Measurements from ENCODE around the gene TAF3. TPM values are rescaled to one million over a fixed set of nuclear protein-coding genes. Genes with fewer than 3 reads are reported as not detected.

Gene TAF3
- total RNA-seq, 1 experiment from 2014 or later, result 14.5 TPM

GRCh38 chr10:7937315-7937945, 119.1 kb downstream of the TAF3 start:
- Mint-ChIP-seq H3K4me3 (ENCODE audit: low read depth, unreplicated experiment) (no peak overlapping the region), H3K9me3 (ENCODE audit: low read depth, unreplicated experiment) (no peaks in the 10 kb centered on the region), H3K4me1 (ENCODE audit: low read depth, unreplicated experiment) (peaks cover 2% of the 10 kb centered on the region), H3K36me3 (ENCODE audit: insufficient read depth, unreplicated experiment) (no peaks in the 10 kb centered on the region), H3K27me3 (ENCODE audit: unreplicated experiment) (no peaks in the 10 kb centered on the region), H3K27ac (ENCODE audit: unreplicated experiment) (no peak overlapping the region)
- CTCF ChIA-PET, result no interaction called here
- intact Hi-C loops (cut with micrococcal nuclease; ENCODE audit: unreplicated experiment), result no loop called here
- DNase-seq, result no peak
- no TSS peak for BruUV-seq (replicated peaks)
- no peak for TF ChIP-seq CTCF (IDR thresholded peaks at IDR 0.05; ENCODE audit: unreplicated experiment)

GRCh38 chr10:7941576-7941975, 123.3 kb downstream of the TAF3 start:
- no peak overlapping the region for H3K4me3 Mint-ChIP-seq (ENCODE audit: low read depth, unreplicated experiment)
- intact Hi-C loops (cut with micrococcal nuclease; ENCODE audit: unreplicated experiment), result no loop called here
- CTCF ChIA-PET, result no interaction called here
- no peak for DNase-seq
- no peaks in the 10 kb centered on the region for H3K27me3 Mint-ChIP-seq (ENCODE audit: unreplicated experiment)
- TF ChIP-seq CTCF (IDR thresholded peaks at IDR 0.05; ENCODE audit: unreplicated experiment), result no peak
- H3K27ac Mint-ChIP-seq (ENCODE audit: unreplicated experiment), result no peak overlapping the region
- H3K9me3 Mint-ChIP-seq (ENCODE audit: low read depth, unreplicated experiment), result no peaks in the 10 kb centered on the region
- H3K4me1 Mint-ChIP-seq (ENCODE audit: low read depth, unreplicated experiment), result peaks cover 9% of the 10 kb centered on the region
- H3K36me3 Mint-ChIP-seq (ENCODE audit: insufficient read depth, unreplicated experiment), result no peaks in the 10 kb centered on the region
- BruUV-seq (replicated peaks), result no TSS peak

GRCh38 chr10:7942316-7942715, 124.0 kb downstream of the TAF3 start:
- no peak for TF ChIP-seq CTCF (IDR thresholded peaks at IDR 0.05; ENCODE audit: unreplicated experiment)
- H3K4me1 Mint-ChIP-seq (ENCODE audit: low read depth, unreplicated experiment), result peaks cover 9% of the 10 kb centered on the region
- no peak overlapping the region for H3K4me3 Mint-ChIP-seq (ENCODE audit: low read depth, unreplicated experiment)
- no peaks in the 10 kb centered on the region for H3K36me3 Mint-ChIP-seq (ENCODE audit: insufficient read depth, unreplicated experiment)
- no peaks in the 10 kb centered on the region for H3K27me3 Mint-ChIP-seq (ENCODE audit: unreplicated experiment)
- DNase-seq, result no peak
- intact Hi-C loops (cut with micrococcal nuclease; ENCODE audit: unreplicated experiment), result no loop called here
- no TSS peak for BruUV-seq (replicated peaks)
- CTCF ChIA-PET, result no interaction called here
- no peaks in the 10 kb centered on the region for H3K9me3 Mint-ChIP-seq (ENCODE audit: low read depth, unreplicated experiment)
- H3K27ac Mint-ChIP-seq (ENCODE audit: unreplicated experiment), result no peak overlapping the region

- BruUV-seq (replicated peaks), result no TSS peak
- no peak overlapping the region for H3K27ac Mint-ChIP-seq (ENCODE audit: unreplicated experiment)
Observed at GRCh38 chr10:7942859-7943258, 124.6 kb downstream of the TAF3 start.

More at GRCh38 chr10:7942859-7943258, 124.6 kb downstream of the TAF3 start:
- intact Hi-C loops (cut with micrococcal nuclease; ENCODE audit: unreplicated experiment), result no loop called here
- no peaks in the 10 kb centered on the region for H3K36me3 Mint-ChIP-seq (ENCODE audit: insufficient read depth, unreplicated experiment)
- no peaks in the 10 kb centered on the region for H3K27me3 Mint-ChIP-seq (ENCODE audit: unreplicated experiment)
- no peak for TF ChIP-seq CTCF (IDR thresholded peaks at IDR 0.05; ENCODE audit: unreplicated experiment)
- H3K4me3 Mint-ChIP-seq (ENCODE audit: low read depth, unreplicated experiment), result no peak overlapping the region
- CTCF ChIA-PET, result no interaction called here
- H3K4me1 Mint-ChIP-seq (ENCODE audit: low read depth, unreplicated experiment), result peaks cover 9% of the 10 kb centered on the region
- DNase-seq, result no peak
- no peaks in the 10 kb centered on the region for H3K9me3 Mint-ChIP-seq (ENCODE audit: low read depth, unreplicated experiment)

Data from Calu3 (cell line).